HepG2 (cell line): Measurements from ENCODE around the gene VPS13D. TPM values are rescaled to one million over a fixed set of nuclear protein-coding genes. Genes with fewer than 3 reads are reported as not detected.

ENCODE experiments used
- ATAC-seq: fragments of 200-7000 bp; cut with Tn5 transposase; 3 replicates; pipeline ENCODE4 v1.9.1; 2020; ENCODE audit warnings: mild to moderate bottlenecking, moderate library complexity
- BruUV-seq: library from RNA; stranded (reverse); fragments of 400-500 nt; replicated peaks from 2 replicates; lab custom pipeline; 2021; lab: Mats Ljungman, UMichigan
- CTCF ChIA-PET: fragments of 300-600 bp; formaldehyde crosslinking; extraction: SDS; loops from one replicate; lab custom pipeline; 2021; ENCODE audit warnings: low total read pairs, inconsistent platforms, low intra/inter-chr PET ratio; lab: Yijun Ruan, JAX
- POLR2A ChIA-PET: fragments of 350-600 bp; sonication (Branson Sonifier 250); formaldehyde crosslinking; loops from one replicate; lab custom pipeline; 2020; ENCODE audit warnings: antibody characterized with exemption, inconsistent platforms; lab: Yijun Ruan, JAX
- DNase-seq: peaks from one replicate; pipeline ENCODE4 v3.0.0-alpha.2; 2015; ENCODE audit warnings: low spot score
- FAIRE-seq: peaks from 3 replicates; lab custom pipeline; 2011; peaks lifted over from hg19 to GRCh38; lab: Jason Lieb, UNC
- H2AFZ ChIP-seq: one replicate; pipeline ENCODE4 v1.6.1; 2011; ENCODE audit warnings: low read length, inconsistent platforms
- H3K27ac ChIP-seq: fragments of 300-600 bp; 3 replicates; pipeline ENCODE4 v1.8.0; 2011; ENCODE audit warnings: mixed run types, mild to moderate bottlenecking, mixed read lengths, low read length, inconsistent platforms; ENCODE audit not compliant: insufficient read depth; ENCODE audit errors: extremely low read length
- H3K27me3 ChIP-seq, 2 experiments: fragments of 200-600 bp in 1 of 2; 2 replicates in 1 of 2; 3 replicates in 1 of 2; pipeline versions ENCODE4 v1.6.0 to v1.8.0; 2011; ENCODE audit warnings: low read length in 2 of 2, mild to moderate bottlenecking in 2 of 2, moderate library complexity in 2 of 2, inconsistent platforms in 1 of 2; ENCODE audit not compliant: insufficient read depth in 2 of 2, control insufficient read depth in 1 of 2
- H3K36me3 ChIP-seq, 2 experiments: fragments of 200-600 bp in 1 of 2; replicated peaks in 1 of 2; 2 replicates in 1 of 2; 3 replicates in 1 of 2; pipeline versions ENCODE4 v1.5.1 to v1.8.0; 2011; ENCODE audit warnings: low read length in 2 of 2, inconsistent platforms in 1 of 2; ENCODE audit not compliant: insufficient read depth in 2 of 2, control insufficient read depth in 1 of 2
- H3K4me1 ChIP-seq: 2 replicates; pipeline ENCODE4 v1.5.1; 2012; ENCODE audit warnings: low read length, inconsistent platforms; ENCODE audit not compliant: insufficient read depth
- H3K4me2 ChIP-seq: 2 replicates; pipeline ENCODE4 v1.6.0; 2011; ENCODE audit warnings: low read depth, low read length, inconsistent platforms
- H3K4me3 ChIP-seq, 3 experiments: fragments of 200-600 bp in 1 of 3; sonication (generic), shearing (Covaris generic) in 1 of 3; replicated peaks in 1 of 3; 2 replicates each; pipeline ENCODE4 v1.5.1; 2011 to 2016; ENCODE audit warnings: low read length in 3 of 3, inconsistent platforms in 2 of 3, low read depth in 2 of 3, mild to moderate bottlenecking in 2 of 3, control low read depth in 1 of 3, mixed read lengths in 1 of 3; ENCODE audit not compliant: insufficient read depth in 1 of 3
- H3K79me2 ChIP-seq: one replicate; pipeline ENCODE4 v1.6.1; 2011; ENCODE audit warnings: low read length, inconsistent platforms; ENCODE audit not compliant: insufficient read depth
- H3K9ac ChIP-seq: 2 replicates; pipeline ENCODE4 v1.6.0; 2011; ENCODE audit warnings: mild to moderate bottlenecking, low read depth, low read length, inconsistent platforms; ENCODE audit not compliant: insufficient read depth
- H3K9me3 ChIP-seq: 2 replicates; pipeline ENCODE4 v1.5.1; 2012; ENCODE audit warnings: mild to moderate bottlenecking, low read length
- H4K20me1 ChIP-seq: 2 replicates; pipeline ENCODE4 v1.6.0; 2011; ENCODE audit warnings: inconsistent platforms, mild to moderate bottlenecking, low read length, moderate library complexity; ENCODE audit not compliant: insufficient read depth
- ASH2L ChIP-seq: fragments of 300-600, 200-600 bp; sonication (generic); IDR thresholded peaks from 2 replicates; pipeline ENCODE4 v1.7.0; 2017; ENCODE audit warnings: low read depth, mild to moderate bottlenecking, moderate library complexity, mixed read lengths, low read length; ENCODE audit not compliant: insufficient read length
- ERF ChIP-seq: IDR thresholded peaks from 2 replicates; pipeline ENCODE4 v1.6.1; 2018; ENCODE audit warnings: missing biosample characterization, missing genetic modification reagents
- JUN ChIP-seq: sonication (generic); formaldehyde crosslinking; IDR thresholded peaks from 2 replicates; pipeline ENCODE4 v1.4.0; 2020; ENCODE audit warnings: mild to moderate bottlenecking, missing genetic modification reagents
- NFE2 ChIP-seq: sonication (generic); formaldehyde crosslinking; IDR thresholded peaks from 2 replicates; pipeline ENCODE4 v1.4.0; 2020; ENCODE audit warnings: missing genetic modification reagents
- NPAS2 ChIP-seq: sonication (generic); formaldehyde crosslinking; IDR thresholded peaks from 2 replicates; pipeline ENCODE4 v1.8.0; 2022; ENCODE audit warnings: mild to moderate bottlenecking, missing genetic modification reagents, borderline replicate concordance
- TFDP2 ChIP-seq: sonication (generic); formaldehyde crosslinking; IDR thresholded peaks from 2 replicates; pipeline ENCODE4 v1.4.0; 2020; ENCODE audit warnings: missing genetic modification reagents
- ZNF205 ChIP-seq: IDR thresholded peaks from 2 replicates; pipeline ENCODE4 v1.6.1; 2018; ENCODE audit warnings: missing biosample characterization, missing genetic modification reagents
- ZNF296 ChIP-seq: sonication (generic); formaldehyde crosslinking; conservative IDR thresholded peaks from 2 replicates; pipeline ENCODE4 v1.5.0; 2020; ENCODE audit warnings: mild to moderate bottlenecking, missing genetic modification reagents
- WGBS: methylation state at CpG from one replicate; pipeline ENCODE4 v1.1.6; 2017; ENCODE audit warnings: low lambda C conversion rate; 5-methylcytosine and 5-hydroxymethylcytosine counted together
- in situ Hi-C: cut with HindIII; loops from 2 replicates; pipeline ENCODE4 v1.10.0; 2017; ENCODE audit warnings: low pct_unique_long_range_greater_than_20kb; ENCODE audit not compliant: extremely low pct_ligation_motif_present
- intact Hi-C: fragments of 100-400 bp; cut with micrococcal nuclease; formaldehyde crosslinking; loops from one replicate; pipeline ENCODE4 v1.10.0; 2022; ENCODE audit not compliant: unreplicated experiment
- polyA plus RNA-seq, 8 experiments: library from polyadenylated mRNA; depleted of rRNA in 3 of 8; stranded (reverse) in 7 of 8; unstranded in 1 of 8; fragments of >200 nt; fragmentation: Illumina TruSeq in 4 of 8; extraction: Trizol in 4 of 8; gene quantifications; 2 replicates each; pipeline versions ENCODE4 v1.2.1 to v1.2.3, GENCODE V29; 2011 to 2016; ENCODE audit warnings: low read depth in 4 of 8, missing spikeins in 1 of 8, mixed read lengths in 1 of 8; ENCODE audit not compliant: insufficient read depth in 1 of 8
- total RNA-seq, 5 experiments: library from RNA; depleted of rRNA; stranded (reverse); fragments of >200 nt; fragmentation: Illumina TruSeq; extraction: Trizol; gene quantifications; 2 replicates each; pipeline ENCODE4 v1.2.3, GENCODE V29; 2016; ENCODE audit warnings: low read depth in 1 of 5
- TF ChIP-seq, protein P1 (sequence below): sonication (generic); formaldehyde crosslinking; IDR thresholded peaks from 2 replicates; pipeline ENCODE4 v1.4.0; 2020; ENCODE audit warnings: missing genetic modification reagents, mild to moderate bottlenecking, borderline replicate concordance

The VPS13D gene
- total and polyA plus RNA-seq, 2 of the 13 experiments (the other 11 are each of a cell fraction or from before 2014, with no cell fraction given), result 8.6 to 13.9 TPM

DNA sequence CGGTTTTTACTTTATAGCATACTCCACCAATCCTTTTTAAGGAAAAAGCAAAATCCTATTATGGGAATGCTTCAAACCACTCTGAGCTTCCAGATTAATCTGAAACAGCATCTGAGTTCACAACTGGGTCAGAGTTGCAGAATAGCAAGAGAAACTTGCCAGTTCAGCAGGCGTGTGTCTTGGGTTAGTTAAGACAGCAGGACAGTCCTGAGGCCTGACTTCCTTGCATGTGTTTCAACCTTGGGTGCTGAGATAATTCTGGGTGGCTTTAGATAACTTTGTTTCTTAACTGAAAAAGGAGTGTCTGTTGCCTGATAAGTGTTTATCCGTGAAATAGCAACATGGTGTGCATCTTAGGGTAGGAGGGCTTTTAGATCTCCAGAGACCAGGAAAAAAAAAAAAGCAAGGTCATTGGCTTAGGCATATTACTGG lies 218.9 kb downstream of the VPS13D start:
- H3K27me3 ChIP-seq, result no peaks in the 10 kb centered on the region
- no TSS peak for BruUV-seq
- no peak overlapping the region for H3K27ac ChIP-seq
- no peaks in the 10 kb centered on the region for H3K79me2 ChIP-seq
- H3K4me1 ChIP-seq, result peaks cover 49% of the 10 kb centered on the region
- H4K20me1 ChIP-seq, result no peaks in the 10 kb centered on the region
- TF ChIP-seq ZNF205 (CRISPR knock-in tag) (no peak), TFDP2 (CRISPR knock-in tag) (no peak)
- intact Hi-C loops (no loop called here), in situ Hi-C loops (no loop called here)
- ATAC-seq, result no peak
- H3K9me3 ChIP-seq, result no peaks in the 10 kb centered on the region
- FAIRE-seq, result no peak
- no peak for DNase-seq
- H2AFZ ChIP-seq, result no peak overlapping the region
- H3K4me2 ChIP-seq, result no peak overlapping the region
- H3K4me3 ChIP-seq, result no peak overlapping the region
- H3K36me3 ChIP-seq, result peaks cover 2 to 4% of the 10 kb centered on the region in 2 experiments; a peak in 2 of 5 replicates
- ChIA-PET POLR2A (no interaction called here), CTCF (no interaction called here)
- H3K9ac ChIP-seq, result no peak overlapping the region
- WGBS, result 100% methylated on average over 3 of the region's 3 CpGs

DNA sequence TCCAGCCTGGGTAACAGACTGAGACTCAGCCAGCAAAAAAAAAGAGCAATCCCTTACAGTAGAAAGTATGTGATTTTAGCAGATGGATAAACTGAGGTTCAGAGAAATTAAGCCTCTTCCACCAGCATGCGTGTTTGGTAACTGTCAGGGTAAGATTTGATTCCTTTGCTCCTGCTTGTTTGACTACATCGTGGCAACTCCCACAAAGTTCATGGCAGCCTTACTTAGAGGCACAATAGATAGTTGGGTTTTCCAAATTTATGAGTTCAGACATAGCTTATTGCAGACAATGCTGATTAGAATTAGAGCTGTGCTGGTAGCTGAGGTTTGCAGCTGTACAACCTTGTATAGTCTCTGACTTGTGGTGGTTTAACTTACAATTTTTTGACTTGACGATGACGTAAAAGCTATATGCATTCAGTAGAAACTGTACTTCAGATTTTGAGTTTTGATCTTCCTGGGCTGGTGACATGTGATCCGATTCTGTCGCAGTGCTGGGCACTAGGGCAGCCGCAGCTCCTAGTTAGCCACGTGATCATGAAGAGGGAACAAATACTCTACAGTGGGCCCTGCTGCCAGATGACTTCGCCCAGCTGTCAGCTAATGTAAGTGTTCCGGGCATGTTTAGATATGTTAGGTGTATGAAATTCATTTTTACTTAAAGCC lies 220.4 kb downstream of the VPS13D start:
- ChIA-PET POLR2A (no interaction called here), CTCF (no interaction called here)
- Histone ChIP-seq H3K79me2 (no peaks in the 10 kb centered on the region), H3K4me2 (no peak overlapping the region), H2AFZ (no peak overlapping the region), H3K27me3 (no peaks in the 10 kb centered on the region), H4K20me1 (no peaks in the 10 kb centered on the region), H3K4me1 (peaks cover 63% of the 10 kb centered on the region), H3K9ac (no peak overlapping the region), H3K36me3 (peaks cover 2 to 4% of the 10 kb centered on the region in 2 experiments; a peak in 2 of 5 replicates), H3K4me3 (no peak overlapping the region), H3K9me3 (no peaks in the 10 kb centered on the region), H3K27ac (no peak overlapping the region)
- WGBS, result over 99% methylated on average over 10 of the region's 10 CpGs
- in situ Hi-C loops, result no loop called here
- no TSS peak for BruUV-seq
- DNase-seq (no peak), FAIRE-seq (no peak), ATAC-seq (no peak)
- intact Hi-C loops, result no loop called here
- TF ChIP-seq ZNF296 (CRISPR knock-in tag), result no peak
- TF ChIP-seq JUN (CRISPR knock-in tag), result no peak
- no peak for TF ChIP-seq ASH2L
- TF ChIP-seq NFE2 (CRISPR knock-in tag), result no peak
- TF ChIP-seq, protein P1, sequence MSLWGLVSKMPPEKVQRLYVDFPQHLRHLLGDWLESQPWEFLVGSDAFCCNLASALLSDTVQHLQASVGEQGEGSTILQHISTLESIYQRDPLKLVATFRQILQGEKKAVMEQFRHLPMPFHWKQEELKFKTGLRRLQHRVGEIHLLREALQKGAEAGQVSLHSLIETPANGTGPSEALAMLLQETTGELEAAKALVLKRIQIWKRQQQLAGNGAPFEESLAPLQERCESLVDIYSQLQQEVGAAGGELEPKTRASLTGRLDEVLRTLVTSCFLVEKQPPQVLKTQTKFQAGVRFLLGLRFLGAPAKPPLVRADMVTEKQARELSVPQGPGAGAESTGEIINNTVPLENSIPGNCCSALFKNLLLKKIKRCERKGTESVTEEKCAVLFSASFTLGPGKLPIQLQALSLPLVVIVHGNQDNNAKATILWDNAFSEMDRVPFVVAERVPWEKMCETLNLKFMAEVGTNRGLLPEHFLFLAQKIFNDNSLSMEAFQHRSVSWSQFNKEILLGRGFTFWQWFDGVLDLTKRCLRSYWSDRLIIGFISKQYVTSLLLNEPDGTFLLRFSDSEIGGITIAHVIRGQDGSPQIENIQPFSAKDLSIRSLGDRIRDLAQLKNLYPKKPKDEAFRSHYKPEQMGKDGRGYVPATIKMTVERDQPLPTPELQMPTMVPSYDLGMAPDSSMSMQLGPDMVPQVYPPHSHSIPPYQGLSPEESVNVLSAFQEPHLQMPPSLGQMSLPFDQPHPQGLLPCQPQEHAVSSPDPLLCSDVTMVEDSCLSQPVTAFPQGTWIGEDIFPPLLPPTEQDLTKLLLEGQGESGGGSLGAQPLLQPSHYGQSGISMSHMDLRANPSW (CRISPR knock-in tag), result no peak
- TF ChIP-seq NPAS2, result no peak
- TF ChIP-seq ERF (CRISPR knock-in tag), result no peak
